ENCODE data around the gene STIMATE.

The STIMATE gene

DNA sequence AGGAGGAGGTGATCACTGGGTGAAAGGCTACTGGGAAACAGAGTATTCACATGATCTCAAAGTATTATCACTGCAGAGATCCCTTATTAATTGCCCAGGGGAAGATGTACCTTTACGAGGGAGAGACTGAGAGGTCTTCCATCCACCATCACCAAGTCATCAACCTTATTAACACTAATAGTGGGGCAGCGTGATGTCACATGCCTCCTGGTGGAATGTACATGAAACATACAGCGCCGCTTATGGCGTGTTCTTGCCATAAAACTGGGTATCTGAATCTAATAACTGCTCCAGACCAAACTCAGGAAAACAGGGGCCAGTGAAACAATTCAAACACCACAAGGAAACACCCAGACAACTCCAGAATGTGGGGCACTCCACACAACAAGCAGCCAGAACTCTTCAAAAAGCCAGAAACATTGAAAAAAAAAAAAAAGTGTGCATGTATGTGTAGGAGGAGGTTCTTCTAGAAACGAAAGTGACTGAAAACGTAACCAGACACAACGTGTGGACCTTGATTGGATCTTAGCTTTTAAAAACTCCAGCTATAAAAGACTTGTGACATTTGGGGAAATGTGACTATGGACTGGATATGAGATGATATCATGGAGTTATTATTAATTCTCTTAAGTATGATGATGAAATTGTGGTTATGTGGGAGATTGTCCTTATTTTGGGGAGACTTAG, 4.6 kb downstream of the STIMATE start:
- peak; percentile 35 for DNase-seq

DNA sequence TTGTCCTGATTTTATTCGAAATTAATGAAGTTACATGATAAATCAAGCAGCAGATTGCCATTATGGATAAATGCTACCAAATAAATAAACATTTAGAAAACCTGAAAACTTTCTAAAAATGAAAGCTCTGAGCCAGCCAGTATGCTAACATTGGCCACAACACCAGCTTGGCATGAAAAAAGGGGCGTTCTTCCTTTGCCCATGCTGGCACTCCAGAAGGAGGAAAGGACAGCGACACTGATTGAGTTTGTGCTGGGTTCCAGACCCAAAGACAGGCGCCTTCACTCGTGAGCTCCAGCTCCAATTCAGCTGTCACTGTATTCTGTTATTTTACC, 5.1 kb downstream of the STIMATE start:
- no peak for DNase-seq

DNA sequence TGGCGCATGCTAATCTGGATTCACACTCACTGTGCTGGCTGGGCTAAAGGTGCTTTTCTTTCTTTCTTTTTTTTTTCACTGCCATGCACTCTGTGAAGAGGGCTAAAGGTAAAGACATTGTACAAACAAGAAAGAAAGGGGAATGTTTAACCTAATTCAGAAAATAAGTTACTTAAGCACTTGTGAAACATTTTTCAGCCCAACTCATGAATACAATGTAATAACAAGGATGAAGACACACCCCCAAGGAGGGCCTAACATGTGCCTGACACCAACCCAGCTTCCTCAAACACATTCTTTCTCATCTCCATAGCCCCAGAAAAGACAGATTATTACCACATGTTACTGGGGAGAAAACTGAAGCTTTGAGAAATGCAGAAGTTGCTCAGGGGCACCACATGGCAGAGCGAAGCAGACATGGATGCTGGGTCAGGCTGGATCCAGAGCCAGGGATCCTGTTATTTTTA, 5.7 kb downstream of the STIMATE start:
- no peak for DNase-seq

DNA sequence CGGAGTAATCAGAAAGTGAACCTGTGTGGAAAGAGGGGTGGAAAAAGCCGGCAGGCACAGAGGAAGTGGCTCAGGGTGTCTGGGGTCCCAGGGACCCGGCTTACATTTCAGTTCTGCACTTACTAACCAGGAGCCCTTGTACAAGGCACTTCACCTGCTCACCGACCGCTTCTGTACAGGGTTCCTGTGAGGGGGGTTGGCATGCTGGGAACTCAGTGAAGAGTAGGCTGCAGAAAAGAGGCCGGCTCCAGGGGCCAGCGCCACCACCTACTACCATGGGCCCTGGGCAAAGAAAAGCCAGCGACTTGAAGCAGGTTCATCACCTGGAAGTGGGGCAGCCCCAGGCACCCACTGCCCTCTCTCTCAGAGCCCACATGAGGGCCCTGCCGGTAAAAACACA, 6.2 kb downstream of the STIMATE start:
- DNase-seq, result peak; percentile 74

DNA sequence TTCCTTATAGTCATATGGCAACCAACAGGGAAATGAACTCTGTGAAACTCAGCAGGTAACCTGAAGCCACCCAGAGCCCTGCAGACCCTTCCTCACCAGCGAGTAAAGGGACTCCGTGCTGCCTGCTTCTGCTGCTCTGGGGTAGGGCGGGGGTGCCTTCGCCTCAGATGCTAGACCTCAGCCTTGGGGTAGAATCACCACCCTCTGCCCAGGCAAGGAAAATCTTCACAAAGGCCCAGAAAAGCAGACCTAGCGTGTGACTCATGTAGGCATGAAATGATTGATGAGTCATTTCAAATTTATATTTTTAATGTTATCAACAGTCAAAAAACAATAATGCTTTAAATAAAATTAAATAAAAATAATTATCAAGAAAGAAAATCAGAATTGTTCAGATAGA, 6.6 kb downstream of the STIMATE start:
- peak; percentile 67 for DNase-seq

DNA sequence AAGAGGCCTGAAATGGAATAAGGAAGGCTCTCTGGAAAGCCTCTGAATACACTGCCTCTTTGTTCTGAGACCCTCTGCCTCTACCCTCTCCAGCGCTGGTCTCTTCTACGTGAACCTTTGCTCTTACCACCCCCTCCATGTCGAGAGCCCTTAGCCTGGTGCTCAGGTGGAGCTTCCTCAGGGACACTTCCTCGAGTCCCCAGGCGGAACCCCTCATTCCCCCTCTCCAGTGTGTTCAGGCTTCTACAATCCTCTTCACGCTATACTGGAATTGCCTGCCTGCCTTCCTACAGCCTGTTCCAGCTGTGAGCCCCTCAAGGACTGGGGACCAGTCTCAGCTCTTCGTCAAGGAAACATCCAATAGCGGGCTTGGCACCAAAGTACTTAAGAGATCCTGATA, 7.4 kb downstream of the STIMATE start:
- DNase-seq, result no peak

DNA sequence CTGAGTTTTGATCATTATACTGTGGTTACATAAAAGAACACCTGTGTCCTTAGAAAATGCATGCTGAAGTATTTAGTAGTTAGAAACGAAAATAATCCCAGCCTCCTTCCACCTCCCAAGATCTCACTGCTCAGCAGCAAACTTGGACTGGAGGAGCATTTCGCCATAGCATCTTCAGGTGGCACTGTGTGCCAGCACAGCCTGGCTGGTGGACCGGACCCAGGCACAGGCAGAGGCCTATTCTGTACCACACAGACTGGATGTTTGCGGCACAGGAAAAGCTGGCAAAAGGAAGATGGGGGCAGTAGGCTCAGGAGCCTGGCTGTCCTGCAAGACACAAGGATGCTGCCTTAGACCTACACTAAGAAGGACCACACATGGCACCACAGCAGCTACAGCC, 10.2 kb downstream of the STIMATE start:
- no peak for DNase-seq

DNA sequence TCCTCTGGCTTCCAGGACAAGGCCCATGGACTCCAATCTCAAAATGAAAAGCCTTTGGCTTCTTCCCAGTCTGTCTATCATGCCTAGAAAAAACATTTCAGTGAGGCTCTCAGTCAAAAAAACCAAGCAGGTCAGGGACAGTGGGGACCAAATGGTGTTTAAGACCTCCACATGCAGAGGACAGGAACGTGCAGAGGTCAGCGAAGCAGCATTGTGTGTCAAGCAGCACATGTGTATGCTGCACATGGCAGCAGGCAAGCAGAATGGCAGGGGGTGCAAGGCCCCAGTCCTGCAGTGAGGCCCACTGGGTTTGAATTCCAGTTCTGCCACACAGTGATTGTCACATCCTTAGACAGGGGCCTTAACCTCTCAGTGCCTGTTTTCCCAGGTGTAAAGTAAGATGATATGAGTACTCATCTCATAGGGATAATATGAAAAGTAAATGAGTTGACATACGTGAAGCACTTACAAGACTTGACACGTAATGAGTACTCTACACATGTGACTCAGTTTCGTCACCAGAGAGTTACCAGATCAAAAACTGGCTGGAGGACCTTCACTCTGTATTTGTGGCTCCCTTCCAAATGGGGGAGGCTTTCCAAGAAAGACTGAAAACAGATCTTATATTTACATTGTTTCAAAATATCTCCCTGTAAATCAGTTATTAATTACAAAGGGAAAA, 11.2 kb downstream of the STIMATE start:
- DNase-seq, result no peak

DNA sequence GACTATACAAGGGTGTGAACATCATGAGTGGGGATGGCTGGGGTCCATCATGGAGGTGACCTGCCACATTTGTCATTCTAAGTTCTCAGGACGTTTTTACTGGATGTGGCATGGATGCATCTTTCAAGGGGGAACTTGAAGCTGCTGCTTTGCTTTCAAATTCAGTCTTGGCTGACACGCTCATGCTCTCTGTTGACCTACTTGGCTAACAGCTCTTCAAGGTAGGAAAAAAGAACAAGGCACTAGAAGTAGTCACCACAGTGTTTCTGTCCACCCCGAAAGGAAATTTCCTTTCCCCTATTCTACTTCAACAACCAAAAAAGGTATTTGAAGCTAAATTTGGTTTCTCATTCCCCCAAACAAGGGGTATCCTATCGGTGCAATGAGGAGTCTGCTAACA, 15.0 kb downstream of the STIMATE start:
- DNase-seq, result no peak

DNA sequence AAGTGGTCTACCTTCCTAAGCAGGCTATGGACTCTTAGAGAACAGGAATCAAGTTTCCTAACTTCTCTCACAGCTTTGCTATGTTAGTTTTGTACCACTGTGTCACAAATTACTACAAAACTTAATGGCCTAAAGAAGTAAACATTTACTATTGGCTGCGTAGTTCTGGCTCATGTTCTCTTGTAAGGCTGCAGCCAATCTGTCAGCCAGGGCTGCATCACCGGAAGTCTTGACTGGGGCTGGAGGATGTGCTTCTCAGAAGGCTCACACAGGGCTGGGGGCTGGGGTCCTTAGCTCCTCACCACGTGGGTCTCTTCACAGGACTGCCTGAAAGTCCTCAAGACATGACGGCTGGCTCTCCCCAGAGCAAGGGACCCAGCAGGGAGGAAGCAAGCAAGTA, 15.5 kb downstream of the STIMATE start:
- no peak for DNase-seq

DNA sequence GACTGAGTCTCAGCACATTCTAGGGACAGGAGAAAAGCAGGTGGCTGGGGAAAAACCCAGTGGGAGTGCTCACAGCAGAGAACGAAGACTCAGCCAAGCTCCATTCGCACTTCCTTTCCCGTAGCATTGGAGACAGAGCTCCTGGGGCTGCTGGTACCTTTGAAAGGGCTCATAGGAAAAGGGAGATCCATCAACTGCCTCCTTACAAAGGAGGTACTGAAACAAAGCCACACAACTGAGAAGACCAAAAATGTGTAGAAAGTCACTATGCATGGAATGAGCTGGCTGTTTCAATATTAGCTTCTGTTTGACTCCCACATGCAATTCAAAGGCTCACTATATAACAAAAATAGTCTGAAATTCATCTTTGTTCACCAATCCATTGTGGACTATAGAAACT, 16.9 kb downstream of the STIMATE start:
- DNase-seq, result peak; percentile 13

DNA sequence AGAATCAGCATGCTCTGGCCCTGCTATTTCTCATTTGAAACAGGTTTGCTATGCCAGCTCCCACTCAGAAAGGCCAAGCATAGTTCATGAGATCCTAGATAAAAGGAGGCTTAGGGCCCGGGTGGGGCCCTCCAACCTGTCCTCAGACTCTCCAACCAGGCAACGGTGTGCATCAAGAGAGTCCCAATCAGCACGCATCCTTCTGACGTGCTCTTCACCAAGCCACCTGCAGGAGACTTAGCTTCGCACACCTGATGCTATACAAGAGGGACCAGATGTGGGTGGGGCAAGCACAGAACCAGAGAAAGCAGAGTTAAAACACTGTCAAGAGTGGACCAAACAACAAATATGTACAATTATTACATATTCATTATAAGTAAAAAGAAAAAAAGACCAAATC, 17.3 kb downstream of the STIMATE start:
- no peak for DNase-seq

DNA sequence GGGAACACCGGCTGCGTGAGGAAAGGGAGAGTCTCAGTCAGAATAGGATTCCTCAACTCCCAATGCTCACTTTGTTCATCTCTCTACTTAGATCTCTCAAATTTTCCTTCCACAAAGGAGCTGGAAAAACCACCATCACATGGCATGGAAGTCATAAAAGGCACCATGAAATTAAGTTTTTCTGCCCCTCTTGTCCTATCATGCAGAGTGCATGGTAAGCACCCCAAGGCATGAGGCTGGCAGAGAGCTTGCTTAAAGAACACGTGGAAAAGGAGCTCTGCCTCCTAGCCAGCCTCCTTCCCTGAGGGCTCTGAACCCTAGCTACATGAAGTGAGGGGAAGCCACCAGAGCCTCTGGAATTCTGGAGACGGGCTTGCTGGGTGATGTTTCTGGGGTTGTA, 17.8 kb downstream of the STIMATE start:
- no peak for DNase-seq

DNA sequence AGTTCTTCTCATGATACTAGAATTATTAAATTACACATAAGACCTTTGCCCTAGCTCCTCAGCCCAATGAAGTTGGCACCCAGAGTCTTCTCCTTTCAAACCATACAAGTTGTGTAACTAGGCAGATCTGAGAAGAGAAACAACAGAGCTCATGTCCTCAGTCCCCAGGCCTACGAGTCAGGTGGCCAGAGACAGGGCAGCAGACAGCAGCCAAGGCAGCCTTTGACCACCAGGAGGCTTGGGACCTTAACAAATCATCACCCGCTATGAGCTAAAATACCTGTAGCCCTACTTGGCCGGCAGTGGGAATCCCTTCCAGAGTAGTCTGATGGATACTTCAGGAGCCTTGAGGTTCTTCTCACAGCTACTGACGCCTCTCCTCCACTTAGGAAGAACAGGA, 18.3 kb downstream of the STIMATE start:
- no peak for DNase-seq

DNA sequence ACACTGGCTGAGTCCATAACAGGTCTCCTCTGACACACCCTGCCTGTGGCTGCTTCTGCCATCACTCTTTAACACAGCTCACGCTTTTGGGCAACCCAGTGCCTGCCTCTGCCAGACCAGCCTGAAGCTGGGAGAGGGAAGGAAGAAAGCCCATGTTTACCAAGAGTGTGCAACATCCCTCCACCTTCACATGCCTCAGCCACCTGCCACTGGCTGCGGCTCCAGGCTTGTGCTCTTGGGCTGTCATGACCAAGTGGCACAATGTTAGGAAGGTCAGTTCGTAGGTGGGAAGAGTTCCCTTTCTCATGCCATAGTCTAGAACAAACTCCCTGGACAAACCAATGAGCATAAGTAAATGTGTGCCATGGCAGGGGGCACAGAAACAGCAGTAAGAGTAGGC, 20.3 kb downstream of the STIMATE start:
- DNase-seq, result no peak

DNA sequence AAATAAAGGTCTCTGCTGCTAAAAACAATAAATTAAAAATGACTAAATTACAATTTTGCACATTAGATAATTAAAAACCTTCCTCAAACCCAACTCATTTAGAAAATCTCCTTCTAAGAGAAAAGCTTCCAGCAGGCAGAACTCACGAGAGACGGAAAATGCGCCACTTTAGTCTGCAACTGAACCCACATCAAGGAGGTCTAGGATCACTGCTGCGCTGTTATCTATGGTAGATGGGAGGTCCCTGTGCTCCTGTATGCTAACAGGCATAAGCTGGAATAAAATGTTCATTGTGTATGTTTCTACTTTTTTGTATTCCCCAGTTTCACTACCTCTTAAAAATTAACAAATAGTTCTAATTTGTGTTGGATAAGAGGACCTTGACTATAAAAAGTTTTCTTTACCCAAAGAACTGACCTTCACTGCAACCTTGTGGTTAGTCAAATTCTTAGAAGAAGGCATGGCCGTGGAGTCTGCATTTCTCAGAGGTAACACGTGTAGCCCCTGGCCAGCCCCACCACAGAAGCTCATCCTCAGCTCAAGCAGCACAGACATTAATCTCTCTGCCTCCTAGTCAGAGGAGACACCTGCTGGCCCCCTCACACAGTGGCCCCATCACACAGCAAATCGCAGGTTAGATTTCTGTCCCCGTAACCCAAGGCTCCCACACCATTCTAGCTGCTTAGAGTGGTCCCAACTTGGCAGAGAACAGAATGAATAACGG, 22.3 kb downstream of the STIMATE start:
- no peak for DNase-seq

DNA sequence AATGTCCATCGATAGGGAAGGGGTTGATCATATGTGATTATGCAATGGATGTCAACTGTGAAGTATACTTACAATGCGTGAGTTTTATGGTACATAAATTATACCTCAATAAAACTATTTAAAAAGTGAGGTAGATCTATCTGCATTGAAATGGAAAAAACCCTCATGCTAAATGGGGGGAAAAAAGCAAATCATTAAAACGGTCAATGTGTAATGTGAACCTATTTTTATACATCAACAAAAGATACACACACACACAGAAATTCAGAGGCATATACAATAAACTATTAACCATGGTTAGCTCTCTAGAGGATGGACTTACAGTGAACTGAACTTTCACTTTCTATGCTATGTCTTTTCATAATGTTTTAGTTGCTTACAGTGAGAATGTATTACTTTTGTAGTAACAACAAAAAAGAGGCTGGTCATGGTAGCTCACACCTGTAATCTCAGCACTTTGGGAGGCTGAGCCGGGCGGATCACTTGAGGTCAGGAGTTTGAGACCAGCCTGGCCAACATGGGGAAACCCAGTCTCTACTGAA, 23.1 kb downstream of the STIMATE start:
- no peak for DNase-seq

DNA sequence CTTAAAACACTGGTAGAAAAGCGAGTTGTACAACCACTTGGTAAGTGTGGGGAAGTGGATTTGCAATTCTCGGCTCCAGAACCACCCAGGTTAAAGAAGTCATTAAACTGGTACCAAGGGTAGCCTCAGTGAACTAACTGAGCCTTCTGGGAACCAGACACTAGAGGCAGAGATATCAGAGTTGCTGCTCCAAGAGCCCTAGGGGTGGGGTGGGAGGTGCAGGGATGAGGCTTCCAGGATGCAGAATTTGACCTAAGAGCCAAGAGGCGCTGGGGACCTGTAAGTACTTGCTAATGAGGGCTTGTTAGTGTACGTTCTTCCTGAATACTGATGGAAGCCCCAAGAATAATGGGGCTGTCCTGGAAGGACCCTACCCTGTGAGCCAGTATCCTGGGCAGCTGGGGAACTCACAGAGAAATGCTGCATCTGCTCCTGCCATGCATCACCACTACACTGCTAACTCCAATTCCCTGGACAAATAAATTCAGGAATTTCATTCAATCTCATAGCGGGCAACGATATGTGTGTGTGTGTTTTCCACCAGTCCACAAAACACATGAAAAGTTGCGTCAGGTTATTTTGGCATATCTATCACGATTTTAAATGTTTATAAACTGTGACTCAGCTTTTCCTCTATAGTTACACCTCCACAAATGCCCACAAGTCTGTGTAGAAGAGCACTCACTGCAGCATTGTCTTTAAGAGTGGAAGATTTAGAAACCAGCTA, 23.8 kb downstream of the STIMATE start:
- DNase-seq, result no peak

DNA sequence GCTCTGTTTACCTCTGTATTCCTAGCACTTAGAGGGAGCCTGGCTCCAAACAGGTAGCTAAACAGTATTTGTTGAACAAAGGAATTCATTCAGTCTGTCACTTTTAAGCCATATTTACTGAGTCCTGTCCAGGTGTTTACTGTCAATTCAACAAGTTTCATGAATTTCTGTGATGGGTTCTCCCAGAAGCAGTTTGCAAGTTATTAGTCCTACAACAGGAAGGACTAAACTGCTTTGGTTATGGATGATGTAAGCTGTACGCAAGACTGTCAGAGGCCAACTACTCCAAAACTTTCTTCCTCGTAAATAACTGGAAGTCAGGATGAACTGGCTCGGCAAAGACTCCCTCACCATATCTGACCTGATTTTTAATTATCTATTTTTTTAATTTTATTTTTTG, 25.1 kb downstream of the STIMATE start:
- no peak for DNase-seq

DNA sequence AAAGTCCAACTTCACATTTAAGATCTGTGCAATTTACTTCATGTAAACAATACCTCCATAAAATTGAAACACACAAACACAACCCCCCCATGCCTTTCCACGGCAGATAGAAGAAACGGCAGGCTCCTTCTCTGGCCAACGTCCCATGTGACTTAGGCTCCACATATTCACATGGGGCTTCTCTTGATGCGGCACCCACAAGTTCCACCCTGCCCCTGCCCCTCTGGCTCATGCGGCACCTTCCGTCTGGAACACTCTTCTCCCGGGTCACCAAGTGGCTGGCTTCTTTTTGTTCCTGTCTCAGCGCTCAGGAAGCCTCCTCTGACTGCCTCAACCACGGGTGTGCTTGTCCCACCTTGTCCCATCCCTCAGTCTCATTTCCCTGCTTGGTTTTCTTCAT, 25.6 kb downstream of the STIMATE start:
- no peak for DNase-seq

DNA sequence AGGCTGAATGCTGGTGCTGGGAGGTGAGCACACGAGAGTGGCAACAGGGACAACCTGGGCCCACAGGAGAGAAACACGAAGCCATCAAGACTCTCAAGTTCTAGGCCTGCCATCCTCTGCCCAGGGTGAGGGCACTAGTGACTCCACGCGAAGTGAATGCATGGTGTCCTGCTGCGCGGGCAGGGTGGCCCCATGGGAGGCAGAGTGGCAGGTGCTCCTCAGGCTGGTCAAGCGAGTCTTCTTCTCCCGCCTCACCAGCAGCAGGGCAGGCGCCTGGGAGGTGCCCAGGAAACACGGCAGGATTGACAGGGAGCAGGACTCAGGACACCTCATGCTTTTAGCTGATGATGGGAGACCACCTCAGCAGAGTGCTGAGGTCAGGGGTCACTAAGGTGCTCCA, 26.9 kb downstream of the STIMATE start:
- DNase-seq, result no peak

DNA sequence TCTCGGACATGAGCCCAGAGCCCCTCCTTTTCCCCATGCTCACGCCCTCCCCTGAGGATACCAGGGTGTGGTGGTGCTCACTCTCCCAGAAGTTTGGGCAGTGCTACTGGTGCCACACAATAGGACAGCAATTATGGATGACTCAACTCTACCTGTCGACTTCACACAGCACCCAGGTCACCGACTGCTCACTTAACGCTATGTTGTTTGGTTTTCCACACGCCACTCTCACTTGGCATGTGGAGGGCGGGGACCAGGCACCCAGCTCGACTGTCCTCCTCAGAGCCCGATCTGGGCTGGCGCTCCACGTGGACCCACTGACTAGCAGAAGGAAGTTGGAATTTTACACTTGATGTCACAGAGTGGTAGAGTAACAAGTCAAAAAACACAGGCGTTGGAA, 30.9 kb downstream of the STIMATE start:
- DNase-seq, result no peak

DNA sequence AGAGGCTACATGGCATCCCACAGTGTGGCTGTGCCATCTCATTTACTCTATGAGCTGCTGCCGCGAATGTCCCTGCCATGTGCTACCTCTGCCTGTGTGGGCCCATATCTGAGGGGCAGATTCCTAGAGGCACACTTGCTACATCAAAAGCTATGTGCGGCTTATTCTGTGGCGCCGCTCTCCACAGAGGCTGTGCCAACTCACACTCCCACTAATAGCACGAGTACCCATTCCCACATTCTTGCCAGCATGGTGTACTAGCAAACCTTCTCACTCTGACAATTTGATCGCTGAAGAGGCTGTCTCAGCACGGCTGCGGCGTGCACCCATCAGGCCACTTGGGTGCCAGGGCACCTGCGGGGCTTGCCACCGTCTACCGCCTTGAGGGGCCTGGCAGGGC, 31.4 kb downstream of the STIMATE start:
- DNase-seq, result no peak

DNA sequence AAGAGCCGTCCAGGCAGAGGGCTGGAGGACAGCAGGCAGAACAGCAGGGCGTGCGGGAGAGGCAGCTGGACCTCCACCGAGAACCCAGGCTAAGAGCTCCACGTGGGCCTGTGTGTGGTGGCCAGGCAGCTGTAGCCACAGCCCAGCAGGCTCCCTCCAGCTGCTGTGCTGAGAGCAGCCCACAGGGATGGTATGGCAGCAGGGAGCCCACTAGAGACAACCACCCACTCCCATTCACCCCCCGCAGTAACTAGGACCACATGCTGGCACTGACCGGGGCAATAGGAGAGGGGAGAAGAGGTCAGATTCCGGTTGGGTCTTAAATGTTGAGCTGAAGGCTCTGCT, 37.0 kb downstream of the STIMATE start:
- no peak for DNase-seq
